KG1 (cell line): ENCODE results near the gene LHFPL5.

Source experiments
- DNase-seq: peaks from one replicate; lab custom pipeline; 2025; lab: John Stamatoyannopoulos, UW

LHFPL5 gene

GRCh38 chr6:35856250-35856649 lies 51.1 kb downstream of the LHFPL5 start:
- DNase-seq = no peak

- DNase-seq = no peak
These were observed 52.7 kb downstream of the LHFPL5 start for GRCh38 chr6:35857853-35858252.

- DNase-seq = no peak
These were observed 54.2 kb downstream of the LHFPL5 start for GRCh38 chr6:35859367-35859766.
